Right lobe of liver (tissue), 4 donors: ENCODE measurements around the gene SERP1.

ENCODE experiments used
- POLR2A ChIP-seq: fragments of 450-650 bp; IDR thresholded peaks from one replicate; pipeline ENCODE4 v1.6.1; 2017; ENCODE audit warnings: antibody characterized with exemption, mild to moderate bottlenecking
- TF ChIP-seq, protein P1 (sequence below), 4 donors: fragments of 200-600 bp in 3 of 4; fragments of 450-650 bp in 1 of 4; IDR thresholded peaks; one replicate each; pipeline versions ENCODE4 v1.5.1 to v1.8.0; 2016 to 2022; ENCODE audit warnings: antibody characterized with exemption in 4 of 4, mild to moderate bottlenecking in 2 of 4
- donor health status: DM: no; HTN: no; CAD: no.
- donor health status: DM: no; HTN: no; CAD: no.
- donor health status: DM: no; HTN: yes; CAD: no.

DNA sequence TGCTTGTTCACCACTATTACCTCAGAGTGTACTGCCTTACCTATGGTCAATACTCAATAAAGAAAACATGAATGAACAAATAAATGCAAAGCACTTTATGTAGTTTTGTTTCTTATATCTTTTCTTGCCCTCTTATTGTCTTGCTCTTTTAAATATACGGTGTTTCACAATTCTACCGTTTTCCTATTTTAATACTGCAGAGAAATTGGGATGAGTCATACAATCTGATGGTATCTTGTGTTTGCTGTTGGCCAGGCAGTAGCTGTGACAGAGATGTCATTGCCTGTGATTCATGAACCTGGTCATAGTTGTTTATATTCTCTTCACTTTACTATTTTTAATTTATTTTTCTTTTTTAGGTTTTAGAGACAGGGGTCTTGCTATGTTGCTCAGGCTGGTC is 48.3 kb downstream of the SERP1 start:
- TF ChIP-seq, protein P1, sequence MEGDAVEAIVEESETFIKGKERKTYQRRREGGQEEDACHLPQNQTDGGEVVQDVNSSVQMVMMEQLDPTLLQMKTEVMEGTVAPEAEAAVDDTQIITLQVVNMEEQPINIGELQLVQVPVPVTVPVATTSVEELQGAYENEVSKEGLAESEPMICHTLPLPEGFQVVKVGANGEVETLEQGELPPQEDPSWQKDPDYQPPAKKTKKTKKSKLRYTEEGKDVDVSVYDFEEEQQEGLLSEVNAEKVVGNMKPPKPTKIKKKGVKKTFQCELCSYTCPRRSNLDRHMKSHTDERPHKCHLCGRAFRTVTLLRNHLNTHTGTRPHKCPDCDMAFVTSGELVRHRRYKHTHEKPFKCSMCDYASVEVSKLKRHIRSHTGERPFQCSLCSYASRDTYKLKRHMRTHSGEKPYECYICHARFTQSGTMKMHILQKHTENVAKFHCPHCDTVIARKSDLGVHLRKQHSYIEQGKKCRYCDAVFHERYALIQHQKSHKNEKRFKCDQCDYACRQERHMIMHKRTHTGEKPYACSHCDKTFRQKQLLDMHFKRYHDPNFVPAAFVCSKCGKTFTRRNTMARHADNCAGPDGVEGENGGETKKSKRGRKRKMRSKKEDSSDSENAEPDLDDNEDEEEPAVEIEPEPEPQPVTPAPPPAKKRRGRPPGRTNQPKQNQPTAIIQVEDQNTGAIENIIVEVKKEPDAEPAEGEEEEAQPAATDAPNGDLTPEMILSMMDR (IDR thresholded peaks at IDR 0.05): no peak
- TF ChIP-seq POLR2A: no peak
